GM12872 (cell line): ENCODE measurements around the gene NRARP.

Source experiments
- TF ChIP-seq, protein P1 (sequence below): IDR thresholded peaks from 3 replicates; pipeline ENCODE4 v1.5.1; 2011; ENCODE audit warnings: low read depth, mild to moderate bottlenecking, low read length, moderate library complexity; ENCODE audit not compliant: insufficient read depth

Gene NRARP

DNA sequence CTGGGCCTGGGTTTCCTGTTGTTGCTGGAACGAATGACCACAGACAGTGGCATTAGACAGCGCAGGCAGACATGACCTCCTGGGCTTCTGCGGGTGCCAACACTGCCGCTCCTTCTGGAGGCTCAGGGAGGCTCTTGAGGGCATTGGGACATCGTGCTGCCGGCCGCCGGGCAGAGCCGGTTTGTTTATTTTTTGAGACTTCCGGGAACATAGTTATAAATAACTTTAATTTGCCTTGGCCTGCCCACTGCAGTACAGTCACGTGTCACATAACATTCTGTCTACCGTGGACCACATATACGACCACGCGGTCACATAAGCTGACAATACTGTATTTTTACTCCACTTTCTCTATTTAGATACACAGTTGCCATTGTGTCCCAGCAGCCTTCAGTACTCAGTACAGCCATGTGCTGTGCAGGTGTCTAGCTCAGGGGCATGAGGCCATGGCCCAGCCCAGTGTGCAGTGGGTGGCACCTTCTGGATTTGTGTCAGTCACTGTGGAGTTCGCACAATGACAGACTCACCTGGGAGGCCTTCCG lies 32.8 kb downstream of the NRARP start:
- TF ChIP-seq, protein P1, sequence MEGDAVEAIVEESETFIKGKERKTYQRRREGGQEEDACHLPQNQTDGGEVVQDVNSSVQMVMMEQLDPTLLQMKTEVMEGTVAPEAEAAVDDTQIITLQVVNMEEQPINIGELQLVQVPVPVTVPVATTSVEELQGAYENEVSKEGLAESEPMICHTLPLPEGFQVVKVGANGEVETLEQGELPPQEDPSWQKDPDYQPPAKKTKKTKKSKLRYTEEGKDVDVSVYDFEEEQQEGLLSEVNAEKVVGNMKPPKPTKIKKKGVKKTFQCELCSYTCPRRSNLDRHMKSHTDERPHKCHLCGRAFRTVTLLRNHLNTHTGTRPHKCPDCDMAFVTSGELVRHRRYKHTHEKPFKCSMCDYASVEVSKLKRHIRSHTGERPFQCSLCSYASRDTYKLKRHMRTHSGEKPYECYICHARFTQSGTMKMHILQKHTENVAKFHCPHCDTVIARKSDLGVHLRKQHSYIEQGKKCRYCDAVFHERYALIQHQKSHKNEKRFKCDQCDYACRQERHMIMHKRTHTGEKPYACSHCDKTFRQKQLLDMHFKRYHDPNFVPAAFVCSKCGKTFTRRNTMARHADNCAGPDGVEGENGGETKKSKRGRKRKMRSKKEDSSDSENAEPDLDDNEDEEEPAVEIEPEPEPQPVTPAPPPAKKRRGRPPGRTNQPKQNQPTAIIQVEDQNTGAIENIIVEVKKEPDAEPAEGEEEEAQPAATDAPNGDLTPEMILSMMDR, result no peak

DNA sequence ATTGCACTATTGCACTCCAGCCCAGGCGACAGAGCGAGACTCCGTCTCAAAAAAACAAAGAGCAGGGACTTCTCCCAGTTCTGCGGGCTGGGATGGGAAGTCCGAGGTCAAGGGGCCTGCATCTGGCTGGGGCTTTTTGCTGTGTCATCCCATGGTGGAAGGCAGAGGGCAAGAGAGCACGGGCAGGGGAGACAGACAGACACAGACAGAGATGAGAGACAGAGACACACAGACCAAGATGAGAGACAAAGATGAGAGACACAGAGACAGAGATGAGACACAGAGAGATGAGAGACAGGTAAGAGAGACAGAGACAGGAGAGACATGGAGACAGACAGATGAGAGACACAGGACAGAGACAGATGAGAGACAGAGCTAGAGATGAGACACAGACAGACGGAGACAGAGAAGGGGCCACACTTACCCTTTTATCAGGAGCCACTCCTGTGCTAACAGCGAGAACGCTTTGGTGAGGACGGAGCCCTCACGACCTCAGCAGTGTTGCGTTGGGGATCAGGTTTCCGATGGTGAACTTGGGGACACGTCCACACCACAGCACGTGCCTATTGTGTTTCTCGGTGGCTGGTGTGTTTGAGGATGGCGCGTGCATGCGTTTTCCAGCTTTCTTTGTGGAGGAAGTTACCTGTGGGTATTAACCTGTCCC lies 33.4 kb downstream of the NRARP start:
- TF ChIP-seq, protein P1, result no peak

DNA sequence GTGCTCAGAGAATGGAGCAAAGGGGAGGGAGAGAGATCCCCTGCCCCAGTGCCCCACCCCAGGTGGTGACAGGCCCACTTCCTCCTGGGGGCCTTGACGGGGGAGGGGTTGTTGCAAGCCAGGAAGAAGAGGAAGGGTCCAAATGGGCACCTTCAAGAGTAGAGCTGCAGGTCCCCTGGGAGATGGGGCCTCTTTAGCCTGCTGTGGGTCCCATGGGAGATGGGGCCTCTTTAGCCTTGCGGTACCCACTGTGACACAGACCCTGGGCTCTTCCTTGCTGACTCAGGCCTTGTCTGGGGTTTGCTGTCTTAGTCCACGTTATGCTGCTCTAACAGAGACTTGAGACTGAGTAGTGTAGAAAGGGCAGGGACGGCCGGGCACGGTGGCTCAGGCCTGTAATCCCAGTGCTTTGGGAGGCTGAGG lies 34.1 kb downstream of the NRARP start:
- TF ChIP-seq, protein P1, result no peak

DNA sequence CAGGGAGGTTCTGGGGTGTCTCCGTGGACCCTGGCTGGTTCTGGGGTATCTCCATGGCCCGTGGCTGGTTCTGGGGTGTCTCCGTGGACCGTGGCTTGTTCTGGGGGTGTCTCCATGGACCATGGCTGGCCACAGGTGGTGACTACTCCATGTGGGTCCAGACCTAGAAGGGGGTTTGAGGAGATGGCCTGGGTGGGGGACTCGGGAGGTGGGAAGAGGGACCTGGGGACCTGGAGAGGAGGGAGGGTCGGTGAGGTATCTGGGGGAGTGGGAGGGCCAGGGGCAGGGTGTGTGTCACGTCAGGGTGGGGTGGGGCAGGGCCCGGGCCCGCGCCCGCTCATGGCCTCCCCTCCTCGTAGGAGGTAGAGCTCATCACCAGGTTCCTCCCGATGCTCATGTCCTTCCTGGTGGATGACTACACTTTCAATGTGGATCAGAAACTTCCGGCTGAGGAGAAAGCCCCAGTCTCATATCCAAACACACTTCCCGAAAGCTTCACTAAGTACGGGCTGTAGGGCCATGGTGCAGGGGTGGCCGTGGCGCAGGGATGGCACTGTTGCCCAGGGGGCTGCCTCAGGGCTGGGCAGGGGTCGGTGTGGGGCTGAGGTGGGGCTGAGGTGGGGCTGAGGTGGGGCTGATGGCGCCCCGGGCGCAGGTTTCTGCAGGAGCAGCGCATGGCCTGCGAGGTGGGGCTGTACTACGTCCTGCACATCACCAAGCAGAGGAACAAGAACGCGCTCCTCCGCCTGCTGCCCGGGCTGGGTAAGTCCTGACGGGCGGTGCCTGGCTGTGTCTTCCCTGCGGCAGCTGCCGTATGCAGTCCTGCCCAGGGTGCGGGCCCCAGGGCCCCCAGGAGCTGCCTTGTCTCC lies 35.3 kb downstream of the NRARP start:
- TF ChIP-seq, protein P1, result no peak

DNA sequence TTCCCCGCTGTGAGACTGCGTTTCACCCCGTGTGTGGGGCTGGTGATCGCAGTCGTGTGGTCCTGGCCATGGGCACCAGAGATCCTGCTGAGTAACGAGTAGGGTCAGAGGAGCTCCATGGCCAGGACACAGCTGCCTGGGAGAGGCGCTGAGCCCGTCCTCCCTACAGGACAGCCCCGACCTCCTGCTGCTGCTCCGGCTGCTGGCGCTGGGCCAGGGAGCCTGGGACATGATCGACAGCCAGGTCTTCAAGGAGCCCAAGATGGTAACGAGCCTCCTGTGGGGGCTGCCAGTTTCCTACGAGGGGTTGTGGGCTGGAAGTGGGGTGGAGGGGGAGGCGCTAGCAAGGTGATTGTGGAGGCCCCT lies 35.9 kb downstream of the NRARP start:
- TF ChIP-seq, protein P1, result no peak

DNA sequence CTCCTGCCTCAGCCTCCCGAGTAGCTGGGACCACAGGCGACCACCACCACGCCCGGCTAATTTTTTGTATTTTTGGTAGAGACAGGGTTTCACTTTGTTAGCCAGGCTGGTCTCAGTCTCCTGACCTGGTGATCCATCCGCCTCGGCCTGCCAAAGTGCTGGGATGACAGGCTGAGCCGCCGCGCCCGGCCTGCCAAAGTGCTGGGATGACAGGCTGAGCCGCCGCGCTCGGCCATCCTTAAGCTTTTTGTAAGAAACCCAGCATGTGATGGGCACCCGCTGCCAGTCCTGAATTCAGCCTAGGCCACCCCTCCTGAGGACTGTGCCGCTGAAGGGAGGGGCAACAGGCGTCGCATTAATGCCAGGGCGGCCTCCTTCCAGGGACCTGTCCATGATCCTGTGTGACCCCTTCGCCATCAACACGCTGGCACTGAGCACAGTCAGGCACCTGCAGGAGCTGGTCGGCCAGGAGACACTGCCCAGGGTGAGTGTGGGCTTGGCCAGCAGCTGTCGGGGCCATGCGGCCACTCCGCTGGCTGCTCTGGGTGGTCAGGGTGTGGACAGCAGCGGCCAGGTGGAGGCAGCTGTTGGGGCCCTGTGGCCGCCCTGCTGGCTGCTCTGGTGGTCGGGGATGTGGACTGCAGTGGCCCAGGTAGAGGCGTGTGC lies 36.4 kb downstream of the NRARP start:
- TF ChIP-seq, protein P1, result no peak

DNA sequence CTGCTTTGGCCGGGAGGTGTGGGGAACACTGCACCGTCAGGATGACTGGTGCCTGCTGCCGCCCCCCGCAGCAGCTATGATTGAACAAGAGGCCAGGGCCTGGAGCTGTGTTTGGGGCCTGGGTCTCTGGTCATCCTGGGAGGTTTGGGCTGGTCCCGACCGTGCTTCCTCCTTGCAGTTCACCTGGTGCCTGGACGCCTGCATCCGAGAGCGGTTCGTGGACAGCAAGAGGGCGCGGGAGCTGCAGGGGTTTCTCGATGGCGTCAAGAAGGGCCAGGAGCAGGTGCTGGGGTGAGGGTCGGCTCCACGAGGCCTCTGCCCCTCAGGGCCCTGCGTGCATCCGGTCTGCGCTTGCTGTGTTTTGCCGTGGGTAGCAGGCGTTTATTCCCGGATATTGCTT lies 38.0 kb downstream of the NRARP start:
- TF ChIP-seq, protein P1, result no peak
